ENCODE measurements around the gene CATSPER1. TPM values are rescaled to one million over a fixed set of nuclear protein-coding genes. Genes with fewer than 3 reads are reported as not detected.

Gene CATSPER1
- total and polyA plus RNA-seq, 2 of the 13 experiments (the other 11 are each of a cell fraction or from before 2014, with no cell fraction given) = 0.17 TPM; not detected in 1

GRCh38 chr11:66051766-66052663 lies 25.7 kb upstream of the CATSPER1 start, which contains the start of gene SF3B2 (continued):
- TF ChIP-seq MYNN (CRISPR knock-in tag; IDR thresholded peaks at IDR 0.05; ENCODE audit: low read depth) (no peak; the same call in 1 of the 2 replicates), ZNF850 (CRISPR knock-in tag; conservative IDR thresholded peaks at IDR 0.05) (peak; percentile 41; the same call in 1 of the 2 replicates), KMT2A (CRISPR knock-in tag; IDR thresholded peaks at IDR 0.05) (peak; percentile 88), KLF13 (CRISPR knock-in tag; IDR thresholded peaks at IDR 0.05) (no peak; the same call in 1 of the 2 replicates), ZNF354B (CRISPR knock-in tag; IDR thresholded peaks at IDR 0.05) (peak; percentile 42; the same call in 1 of the 2 replicates), FOXC1 (CRISPR knock-in tag; IDR thresholded peaks at IDR 0.05; ENCODE audit: borderline replicate concordance) (peak; percentile 75), ZNF549 (CRISPR knock-in tag; IDR thresholded peaks at IDR 0.05) (no peak; the same call in 1 of the 2 replicates), FOXK1 (CRISPR knock-in tag; IDR thresholded peaks at IDR 0.05; ENCODE audit: borderline replicate concordance, low read depth) (peak; percentile 86; the same call in 1 of the 2 replicates), GABPA (IDR thresholded peaks at IDR 0.05; ENCODE audit: low read depth, low read length) (peak; percentile 94), GABPA (CRISPR knock-in tag; IDR thresholded peaks at IDR 0.05; ENCODE audit: low read depth) (peak; percentile 97), KDM6A (CRISPR knock-in tag; IDR thresholded peaks at IDR 0.05; ENCODE audit: low read depth) (no peak), KLF9 (CRISPR knock-in tag; IDR thresholded peaks at IDR 0.05; ENCODE audit: low read depth) (no peak; the same call in 1 of the 2 replicates), MIER3 (CRISPR knock-in tag; IDR thresholded peaks at IDR 0.05; ENCODE audit: borderline replicate concordance) (0 out of 2 replicates have a peak, but pooled peaks have one; percentile 91), NCOA1 (CRISPR knock-in tag; IDR thresholded peaks at IDR 0.05) (peak; percentile 26; the same call in 1 of the 2 replicates), SMARCC2 (IDR thresholded peaks at IDR 0.05) (no peak), FOXP1 (IDR thresholded peaks at IDR 0.05) (no peak), FOXP1 (CRISPR knock-in tag; IDR thresholded peaks at IDR 0.05) (peak; percentile 33), MAFG (CRISPR knock-in tag; IDR thresholded peaks at IDR 0.05) (no peak), ZNF577 (CRISPR knock-in tag; IDR thresholded peaks at IDR 0.05; ENCODE audit: borderline replicate concordance, low read depth) (no peak), ZNF777 (CRISPR knock-in tag; IDR thresholded peaks at IDR 0.05) (no peak; the same call in 1 of the 2 replicates), IRF1 (CRISPR knock-in tag; IDR thresholded peaks at IDR 0.05; ENCODE audit: low read depth) (no peak), EZH2 (conservative IDR thresholded peaks at IDR 0.05; ENCODE audit: low read depth, low read length) (no peak), PHB2 (IDR thresholded peaks at IDR 0.05; ENCODE audit: partially characterized antibody) (no peak), ZFP82 (CRISPR knock-in tag; IDR thresholded peaks at IDR 0.05; ENCODE audit: borderline replicate concordance) (peak; percentile 92), MTA1 (CRISPR knock-in tag; IDR thresholded peaks at IDR 0.05; ENCODE audit: borderline replicate concordance) (no peak), REXO4 (CRISPR knock-in tag; IDR thresholded peaks at IDR 0.05; ENCODE audit: borderline replicate concordance) (no peak)
- TF ChIP-seq, protein P1, sequence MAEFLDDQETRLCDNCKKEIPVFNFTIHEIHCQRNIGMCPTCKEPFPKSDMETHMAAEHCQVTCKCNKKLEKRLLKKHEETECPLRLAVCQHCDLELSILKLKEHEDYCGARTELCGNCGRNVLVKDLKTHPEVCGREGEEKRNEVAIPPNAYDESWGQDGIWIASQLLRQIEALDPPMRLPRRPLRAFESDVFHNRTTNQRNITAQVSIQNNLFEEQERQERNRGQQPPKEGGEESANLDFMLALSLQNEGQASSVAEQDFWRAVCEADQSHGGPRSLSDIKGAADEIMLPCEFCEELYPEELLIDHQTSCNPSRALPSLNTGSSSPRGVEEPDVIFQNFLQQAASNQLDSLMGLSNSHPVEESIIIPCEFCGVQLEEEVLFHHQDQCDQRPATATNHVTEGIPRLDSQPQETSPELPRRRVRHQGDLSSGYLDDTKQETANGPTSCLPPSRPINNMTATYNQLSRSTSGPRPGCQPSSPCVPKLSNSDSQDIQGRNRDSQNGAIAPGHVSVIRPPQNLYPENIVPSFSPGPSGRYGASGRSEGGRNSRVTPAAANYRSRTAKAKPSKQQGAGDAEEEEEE (CRISPR knock-in tag; IDR thresholded peaks at IDR 0.05; ENCODE audit: borderline replicate concordance) = no peak
- TF ChIP-seq, protein P2, sequence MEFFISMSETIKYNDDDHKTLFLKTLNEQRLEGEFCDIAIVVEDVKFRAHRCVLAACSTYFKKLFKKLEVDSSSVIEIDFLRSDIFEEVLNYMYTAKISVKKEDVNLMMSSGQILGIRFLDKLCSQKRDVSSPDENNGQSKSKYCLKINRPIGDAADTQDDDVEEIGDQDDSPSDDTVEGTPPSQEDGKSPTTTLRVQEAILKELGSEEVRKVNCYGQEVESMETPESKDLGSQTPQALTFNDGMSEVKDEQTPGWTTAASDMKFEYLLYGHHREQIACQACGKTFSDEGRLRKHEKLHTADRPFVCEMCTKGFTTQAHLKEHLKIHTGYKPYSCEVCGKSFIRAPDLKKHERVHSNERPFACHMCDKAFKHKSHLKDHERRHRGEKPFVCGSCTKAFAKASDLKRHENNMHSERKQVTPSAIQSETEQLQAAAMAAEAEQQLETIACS (CRISPR knock-in tag; IDR thresholded peaks at IDR 0.05) = peak; percentile 84
- TF ChIP-seq, protein P3, sequence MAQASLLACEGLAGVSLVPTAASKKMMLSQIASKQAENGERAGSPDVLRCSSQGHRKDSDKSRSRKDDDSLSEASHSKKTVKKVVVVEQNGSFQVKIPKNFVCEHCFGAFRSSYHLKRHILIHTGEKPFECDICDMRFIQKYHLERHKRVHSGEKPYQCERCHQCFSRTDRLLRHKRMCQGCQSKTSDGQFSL (CRISPR knock-in tag; IDR thresholded peaks at IDR 0.05) = 0 out of 2 replicates have a peak, but pooled peaks have one; percentile 59
